ENCODE results near the gene CCL28. TPM values are rescaled to one million over a fixed set of nuclear protein-coding genes. Genes with fewer than 3 reads are reported as not detected.

Gene CCL28
- total RNA-seq, 4 donors from 2014 or later, result 1.9 to 9.1 (median 3.3) TPM

DNA sequence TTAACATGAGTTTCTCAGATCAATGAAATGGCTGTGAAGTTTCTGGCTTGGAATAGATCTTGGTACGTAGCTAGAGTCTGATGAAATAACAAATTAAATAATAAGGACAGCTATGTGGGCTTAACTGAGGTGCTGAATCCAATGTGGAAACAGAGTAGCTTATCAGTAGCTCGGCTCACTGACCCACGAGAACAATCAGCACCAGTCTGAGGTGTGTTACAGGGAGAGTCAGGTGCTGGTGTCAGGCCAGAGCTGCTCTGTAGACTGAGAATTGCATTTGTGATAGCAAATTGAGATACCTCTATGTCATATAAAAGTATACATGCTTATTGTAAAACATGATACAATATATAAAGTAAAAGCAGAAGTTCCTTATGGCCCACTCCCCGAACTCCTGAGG lies 21.2 kb upstream of the CCL28 start:
- intact Hi-C loops (cut with DNase I), result no loop called here
- no peaks in the 10 kb centered on the region for H3K9me3 ChIP-seq
- TF ChIP-seq, protein P1, sequence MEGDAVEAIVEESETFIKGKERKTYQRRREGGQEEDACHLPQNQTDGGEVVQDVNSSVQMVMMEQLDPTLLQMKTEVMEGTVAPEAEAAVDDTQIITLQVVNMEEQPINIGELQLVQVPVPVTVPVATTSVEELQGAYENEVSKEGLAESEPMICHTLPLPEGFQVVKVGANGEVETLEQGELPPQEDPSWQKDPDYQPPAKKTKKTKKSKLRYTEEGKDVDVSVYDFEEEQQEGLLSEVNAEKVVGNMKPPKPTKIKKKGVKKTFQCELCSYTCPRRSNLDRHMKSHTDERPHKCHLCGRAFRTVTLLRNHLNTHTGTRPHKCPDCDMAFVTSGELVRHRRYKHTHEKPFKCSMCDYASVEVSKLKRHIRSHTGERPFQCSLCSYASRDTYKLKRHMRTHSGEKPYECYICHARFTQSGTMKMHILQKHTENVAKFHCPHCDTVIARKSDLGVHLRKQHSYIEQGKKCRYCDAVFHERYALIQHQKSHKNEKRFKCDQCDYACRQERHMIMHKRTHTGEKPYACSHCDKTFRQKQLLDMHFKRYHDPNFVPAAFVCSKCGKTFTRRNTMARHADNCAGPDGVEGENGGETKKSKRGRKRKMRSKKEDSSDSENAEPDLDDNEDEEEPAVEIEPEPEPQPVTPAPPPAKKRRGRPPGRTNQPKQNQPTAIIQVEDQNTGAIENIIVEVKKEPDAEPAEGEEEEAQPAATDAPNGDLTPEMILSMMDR (IDR thresholded peaks at IDR 0.05), result no peak
- TF ChIP-seq POLR2A (IDR thresholded peaks at IDR 0.05), result no peak
- no peak overlapping the region for H3K27ac ChIP-seq
- H3K4me3 ChIP-seq, result no peak overlapping the region
- H3K27me3 ChIP-seq, result no peaks in the 10 kb centered on the region
- 77 to 78% methylated on average over 4 of the region's 4 CpGs for WGBS, 2 donors
- no peaks in the 10 kb centered on the region for H3K36me3 ChIP-seq
- H3K4me1 ChIP-seq, result peaks cover 0 to 30% (median 8%) of the 10 kb centered on the region in 3 donors
- no peak for DNase-seq

DNA sequence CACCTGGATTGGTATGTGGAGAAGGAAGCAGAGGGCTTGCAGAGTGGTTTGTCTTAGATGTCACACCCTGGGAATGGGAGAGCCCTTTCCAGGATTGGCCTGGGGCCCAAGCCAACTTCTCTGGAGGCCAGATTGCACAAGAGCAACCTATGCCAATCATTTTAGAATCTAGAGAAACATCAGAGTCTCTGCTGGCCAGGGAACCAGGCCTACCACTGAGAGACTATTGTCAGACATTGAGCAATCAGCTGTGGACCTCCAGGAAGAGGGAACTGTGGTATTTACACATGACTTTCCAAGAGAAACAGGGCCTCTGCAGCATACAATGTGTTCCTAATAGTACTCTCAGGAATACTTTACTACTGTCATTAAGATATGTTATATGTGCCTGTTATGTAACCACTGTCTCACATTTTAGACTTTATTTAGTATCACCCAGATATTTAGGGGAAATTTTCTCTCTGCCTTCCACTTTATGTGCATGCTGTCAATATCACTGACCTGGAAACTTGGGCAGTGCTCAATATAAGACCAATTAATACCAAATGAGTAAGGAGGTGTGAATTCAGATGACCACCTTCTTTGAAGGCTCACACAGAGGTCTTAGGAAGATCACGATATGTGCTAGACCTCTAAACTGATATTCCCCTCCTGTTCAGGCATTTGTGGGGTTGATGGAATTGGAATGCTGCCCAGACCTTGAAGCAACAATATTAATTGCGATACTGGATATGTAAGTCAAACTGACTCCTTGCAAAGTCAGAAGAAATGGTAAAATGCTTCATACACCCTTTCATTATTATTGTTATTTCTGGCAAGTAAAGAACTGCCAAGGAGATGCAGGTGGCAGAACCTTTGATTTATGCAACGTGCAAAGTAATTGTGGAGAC lies 20.5 kb upstream of the CCL28 start:
- intact Hi-C loops (cut with DNase I), result no loop called here
- no peak overlapping the region for H3K27ac ChIP-seq
- H3K36me3 ChIP-seq, result no peaks in the 10 kb centered on the region
- TF ChIP-seq, protein P1 (IDR thresholded peaks at IDR 0.05), result no peak
- TF ChIP-seq POLR2A (IDR thresholded peaks at IDR 0.05), result no peak
- WGBS, 2 donors, result 43 to 58% methylated on average over 3 of the region's 3 CpGs
- H3K27me3 ChIP-seq, result no peaks in the 10 kb centered on the region
- H3K4me1 ChIP-seq, result peaks cover 0 to 37% (median 15%) of the 10 kb centered on the region in 3 donors
- no peak overlapping the region for H3K4me3 ChIP-seq
- no peak for DNase-seq
- H3K9me3 ChIP-seq, result no peaks in the 10 kb centered on the region

DNA sequence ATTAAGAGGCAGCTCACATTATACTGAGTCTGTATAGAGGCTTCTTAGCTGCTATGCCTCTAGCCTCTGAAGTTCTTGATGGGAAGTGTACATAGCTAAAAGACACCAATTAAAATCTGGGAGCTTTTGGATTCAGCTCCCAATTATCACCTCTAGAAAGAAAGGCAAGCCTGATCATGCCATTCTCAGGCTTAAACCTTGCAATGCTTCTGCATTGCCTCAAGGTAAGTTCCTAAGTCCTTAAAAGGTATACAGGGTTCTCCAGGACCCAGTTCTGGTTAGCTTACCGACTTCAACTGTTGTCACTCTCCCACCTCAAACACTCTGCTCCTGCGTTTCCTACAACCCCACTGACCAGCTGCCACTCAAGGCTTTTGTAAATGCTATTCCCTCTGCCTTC lies 17.5 kb upstream of the CCL28 start:
- intact Hi-C loops (cut with DNase I), result no loop called here

DNA sequence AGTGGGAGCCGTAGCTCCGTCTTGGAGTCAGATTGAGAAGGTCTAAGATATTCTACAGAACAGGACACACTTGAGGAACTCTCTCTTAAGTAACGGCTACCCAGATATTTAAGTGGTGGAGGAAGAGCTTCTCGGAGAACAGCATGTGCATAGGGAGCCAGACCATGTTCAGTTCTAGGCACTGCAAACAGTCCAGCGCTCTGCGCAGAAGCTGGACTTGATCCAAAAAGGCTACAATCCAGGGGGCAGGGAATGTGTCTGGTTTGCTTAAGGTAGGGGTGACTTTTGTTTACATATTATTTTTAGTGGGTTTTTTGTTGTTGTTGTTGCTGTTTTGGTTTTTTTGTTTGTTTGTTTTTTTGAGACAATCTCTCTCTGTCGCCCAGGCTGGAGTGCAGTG lies 16.8 kb upstream of the CCL28 start:
- H3K27ac ChIP-seq, result no peak overlapping the region

More for the DNA sequence above, 17.5 kb upstream of the CCL28 start:
- H3K27me3 ChIP-seq, result no peaks in the 10 kb centered on the region
- DNase-seq, result no peak
- H3K4me3 ChIP-seq, result no peak overlapping the region
- H3K27ac ChIP-seq, result no peak overlapping the region
- H3K36me3 ChIP-seq, result no peaks in the 10 kb centered on the region
- no peaks in the 10 kb centered on the region for H3K9me3 ChIP-seq
- TF ChIP-seq, protein P1 (IDR thresholded peaks at IDR 0.05), result no peak
- no peak for TF ChIP-seq POLR2A (IDR thresholded peaks at IDR 0.05)
- 44 to 54% methylated on average over 2 of the region's 2 CpGs for WGBS, 2 donors
- H3K4me1 ChIP-seq, result peaks cover 0 to 47% (median 21%) of the 10 kb centered on the region in 3 donors

DNA sequence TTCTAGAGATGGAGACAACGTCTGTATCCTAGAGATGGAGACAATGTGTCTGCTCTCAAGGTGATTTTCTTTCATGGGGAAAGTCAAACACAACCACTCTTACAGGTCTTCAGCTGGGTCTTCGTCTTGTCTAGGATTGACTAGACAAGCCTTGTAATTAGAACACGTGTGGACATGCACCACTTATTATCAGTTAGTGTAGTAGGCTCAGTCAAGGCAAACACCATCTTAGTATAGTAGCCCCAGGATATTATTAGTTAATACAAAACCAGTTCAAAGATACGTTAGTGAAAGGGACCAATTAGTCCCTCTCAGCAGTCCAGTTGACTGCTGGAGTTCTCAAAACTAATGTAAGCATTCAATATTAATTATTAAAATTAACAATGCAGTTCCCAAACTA lies 15.1 kb upstream of the CCL28 start:
- intact Hi-C loops (cut with DNase I), result no loop called here
- Histone ChIP-seq H3K4me1 (peaks cover 0 to 39% (median 16%) of the 10 kb centered on the region in 3 donors), H3K4me3 (no peak overlapping the region), H3K27ac (no peak overlapping the region), H3K36me3 (no peaks in the 10 kb centered on the region), H3K9me3 (no peaks in the 10 kb centered on the region), H3K27me3 (no peaks in the 10 kb centered on the region)
- no peak for DNase-seq
- WGBS, 2 donors, result 22 to 47% methylated on average over 4 of the region's 4 CpGs
- TF ChIP-seq POLR2A (IDR thresholded peaks at IDR 0.05), result no peak
- TF ChIP-seq, protein P1 (IDR thresholded peaks at IDR 0.05), result no peak

More for the DNA sequence above, 16.8 kb upstream of the CCL28 start:
- 83 to 84% methylated on average over 7 of the region's 7 CpGs for WGBS, 2 donors
- DNase-seq, result no peak
- intact Hi-C loops (cut with DNase I), result no loop called here
- no peaks in the 10 kb centered on the region for H3K9me3 ChIP-seq
- no peak overlapping the region for H3K4me3 ChIP-seq
- no peaks in the 10 kb centered on the region for H3K27me3 ChIP-seq
- no peak for TF ChIP-seq POLR2A (IDR thresholded peaks at IDR 0.05)
- TF ChIP-seq, protein P1 (IDR thresholded peaks at IDR 0.05), result no peak
- H3K4me1 ChIP-seq, result peaks cover 0 to 47% (median 21%) of the 10 kb centered on the region in 3 donors
- no peaks in the 10 kb centered on the region for H3K36me3 ChIP-seq
